ENCODE data around the gene CBARP. TPM values are rescaled to one million over a fixed set of nuclear protein-coding genes. Genes with fewer than 3 reads are reported as not detected.
A peak's percentile ranks its signal among the peaks of the same experiment; 100 is the strongest.

The CBARP gene
- total RNA-seq, 1 experiment from 2014 or later, result 28.4 TPM

DNA sequence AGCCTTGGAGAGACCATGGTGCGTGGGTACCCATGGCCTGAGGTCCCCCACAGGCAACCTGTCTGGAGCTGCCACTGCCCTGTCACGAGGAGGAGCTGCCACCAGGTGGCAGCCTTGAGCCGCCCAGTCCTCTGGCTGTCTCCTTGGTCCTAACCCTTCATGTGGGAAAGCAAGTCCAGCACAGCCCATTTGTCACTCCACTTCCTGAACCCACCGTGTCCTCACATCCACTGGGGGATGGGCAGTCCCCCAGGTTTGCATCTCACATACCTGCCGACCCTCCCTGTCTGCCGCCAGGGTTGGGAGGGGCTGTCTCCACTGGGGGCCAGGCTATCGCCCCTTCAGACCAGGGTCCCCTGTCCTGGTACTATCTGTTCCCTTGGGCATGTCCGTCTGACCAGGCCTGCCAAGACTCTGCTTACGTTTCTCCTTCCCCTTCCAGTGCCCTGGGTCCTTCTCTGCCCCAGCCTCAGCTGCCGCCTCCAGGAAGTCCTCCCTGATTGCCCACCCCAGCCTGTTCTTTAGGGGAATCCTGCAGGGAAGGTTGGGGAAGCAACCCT is 42.1 kb upstream of the CBARP start:
- Histone ChIP-seq H3K4me2 (ENCODE audit: insufficient read depth, insufficient read length, low read length) (no peak overlapping the region), H3K18ac (ENCODE audit: insufficient read length, low read depth, low read length) (no peak overlapping the region), H2BK5ac (ENCODE audit: insufficient read length, low read length) (no peak overlapping the region), H4K5ac (ENCODE audit: insufficient read length, low read depth, low read length) (no peak overlapping the region), H4K20me1 (ENCODE audit: control insufficient read depth, insufficient read depth, insufficient read length) (no peaks in the 10 kb centered on the region), H3K56ac (ENCODE audit: insufficient read length, low read depth, low read length) (no peak overlapping the region), H2AK5ac (ENCODE audit: insufficient read length, low read length) (no peak overlapping the region), H4K8ac (replicated peaks; ENCODE audit: insufficient read length, low read depth, low read length) (no peak overlapping the region), H3K23ac (ENCODE audit: insufficient read length, low read depth, low read length) (no peak overlapping the region), H2BK20ac (ENCODE audit: low read depth, low read length, poor library complexity, severe bottlenecking) (no peak overlapping the region), H3K4me1 (ENCODE audit: insufficient read depth, low read length) (no peaks in the 10 kb centered on the region), H3K9ac (ENCODE audit: extremely low read depth, insufficient read length, low read length) (no peak overlapping the region), H2AFZ (ENCODE audit: low read length) (no peak overlapping the region), H3K9me3 (ENCODE audit: control insufficient read depth, low read depth, low read length) (no peaks in the 10 kb centered on the region), H4K91ac (ENCODE audit: insufficient read length, low read depth, low read length) (no peak overlapping the region), H3K79me2 (ENCODE audit: insufficient read depth, low read length) (no peaks in the 10 kb centered on the region), H3K79me1 (ENCODE audit: insufficient read depth, low read depth, low read length, poor library complexity, severe bottlenecking) (no peaks in the 10 kb centered on the region), H2BK120ac (ENCODE audit: low read depth, low read length, poor library complexity, severe bottlenecking) (no peak overlapping the region), H3K27me3 (ENCODE audit: insufficient read depth, low read length) (no peaks in the 10 kb centered on the region), H3K27ac (ENCODE audit: insufficient read length, low read depth, low read length) (no peak overlapping the region), H3K14ac (ENCODE audit: insufficient read depth, low read length) (no peak overlapping the region), H3K4ac (ENCODE audit: low read depth, low read length) (no peak overlapping the region), H3T11ph (ENCODE audit: low read length) (no peak overlapping the region), H3K23me2 (ENCODE audit: insufficient read length, low read depth, low read length, poor library complexity, severe bottlenecking) (peaks cover 8% of the 10 kb centered on the region), H2BK15ac (ENCODE audit: low read depth, low read length) (no peak overlapping the region), H2BK12ac (ENCODE audit: insufficient read length, low read depth, low read length) (no peak overlapping the region)
- Mint-ChIP-seq H3K4me1 (peaks cover 15 to 20% of the 10 kb centered on the region in 2 experiments), H3K27ac (peak overlapping the region in 1 of 3 experiments; percentile 83; a peak in 2 of 7 replicates), H3K9me3 (no peaks in the 10 kb centered on the region), H3K36me3 (ENCODE audit: insufficient read depth in 1 of 3, low read depth in 3 of 3) (peaks cover 0 to 34% (median 13%) of the 10 kb centered on the region in 3 experiments; a peak in 5 of 7 replicates), H3K27me3 (ENCODE audit: low read depth) (peaks cover 10% of the 10 kb centered on the region), H3K4me3 (peak overlapping the region in 1 of 2 experiments; percentile 68; a peak in 2 of 5 replicates)
- peak; percentile 89 for DNase-seq
- TF ChIP-seq, protein P1, sequence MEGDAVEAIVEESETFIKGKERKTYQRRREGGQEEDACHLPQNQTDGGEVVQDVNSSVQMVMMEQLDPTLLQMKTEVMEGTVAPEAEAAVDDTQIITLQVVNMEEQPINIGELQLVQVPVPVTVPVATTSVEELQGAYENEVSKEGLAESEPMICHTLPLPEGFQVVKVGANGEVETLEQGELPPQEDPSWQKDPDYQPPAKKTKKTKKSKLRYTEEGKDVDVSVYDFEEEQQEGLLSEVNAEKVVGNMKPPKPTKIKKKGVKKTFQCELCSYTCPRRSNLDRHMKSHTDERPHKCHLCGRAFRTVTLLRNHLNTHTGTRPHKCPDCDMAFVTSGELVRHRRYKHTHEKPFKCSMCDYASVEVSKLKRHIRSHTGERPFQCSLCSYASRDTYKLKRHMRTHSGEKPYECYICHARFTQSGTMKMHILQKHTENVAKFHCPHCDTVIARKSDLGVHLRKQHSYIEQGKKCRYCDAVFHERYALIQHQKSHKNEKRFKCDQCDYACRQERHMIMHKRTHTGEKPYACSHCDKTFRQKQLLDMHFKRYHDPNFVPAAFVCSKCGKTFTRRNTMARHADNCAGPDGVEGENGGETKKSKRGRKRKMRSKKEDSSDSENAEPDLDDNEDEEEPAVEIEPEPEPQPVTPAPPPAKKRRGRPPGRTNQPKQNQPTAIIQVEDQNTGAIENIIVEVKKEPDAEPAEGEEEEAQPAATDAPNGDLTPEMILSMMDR (conservative IDR thresholded peaks at IDR 0.05), result peak; percentile 97
- WGBS (ENCODE audit: extremely low coverage, insufficient read length, low lambda C conversion rate), result no CpG with 5 or more reads among the region's 10 CpGs

All from H9 (cell line).